ENCODE measurements around the gene NINJ2.

DNA sequence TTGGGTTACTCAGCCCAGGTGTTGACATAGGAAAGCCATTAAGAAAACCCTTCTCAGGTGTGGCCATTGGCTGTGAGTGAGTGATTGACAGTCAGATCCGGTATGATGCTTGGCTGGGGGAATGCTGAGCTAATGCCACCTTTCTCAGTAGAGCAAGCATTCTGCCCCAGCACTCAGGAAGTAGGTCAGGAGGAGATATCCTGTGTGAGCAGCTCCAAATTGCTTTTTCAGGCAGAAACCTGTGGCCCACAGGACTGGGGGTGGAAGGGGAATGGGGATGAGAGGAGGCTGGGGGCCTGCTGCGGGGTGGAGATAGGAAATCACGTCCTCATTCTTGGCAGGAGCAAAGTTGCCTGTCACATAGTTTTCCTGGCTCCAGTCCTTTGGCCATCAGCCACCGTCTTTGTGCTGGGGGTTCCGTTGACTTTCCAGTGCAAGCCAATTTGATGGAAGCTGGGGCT is 55.7 kb downstream of the NINJ2 start:
- TF ChIP-seq CTCF (IDR thresholded peaks at IDR 0.05): no peak
- no peak for TF ChIP-seq EP300 (IDR thresholded peaks at IDR 0.05; ENCODE audit: low read depth)
- TF ChIP-seq POLR2A (IDR thresholded peaks at IDR 0.05): no peak
